HEK293T (cell line): ENCODE results near the gene HAUS1.

Experiments used
- ARNT ChIP-seq: fragments of 450-650 bp; IDR thresholded peaks from 2 replicates; pipeline ENCODE4 v1.6.1; 2017; ENCODE audit warnings: mild to moderate bottlenecking
- BHLHE40 ChIP-seq: fragments of 450-650 bp; IDR thresholded peaks from 2 replicates; pipeline ENCODE4 v1.6.1; 2016; ENCODE audit warnings: mild to moderate bottlenecking, moderate library complexity, borderline replicate concordance
- CTBP1 ChIP-seq: fragments of 450-650 bp; IDR thresholded peaks from 2 replicates; pipeline ENCODE4 v1.6.1; 2016; ENCODE audit warnings: borderline replicate concordance
- FOXK2 ChIP-seq: fragments of 450-650 bp; IDR thresholded peaks from 2 replicates; pipeline ENCODE4 v1.6.1; 2016; ENCODE audit warnings: mild to moderate bottlenecking
- HDGF ChIP-seq: fragments of 450-650 bp; IDR thresholded peaks from 2 replicates; pipeline ENCODE4 v1.6.1; 2017; ENCODE audit warnings: antibody characterized with exemption, borderline replicate concordance
- NFRKB ChIP-seq: fragments of 450-650 bp; IDR thresholded peaks from 2 replicates; pipeline ENCODE4 v1.6.1; 2016; ENCODE audit warnings: mild to moderate bottlenecking, moderate library complexity
- PKNOX1 ChIP-seq: fragments of 450-650 bp; IDR thresholded peaks from 2 replicates; pipeline ENCODE4 v1.6.1; 2016
- SP1 ChIP-seq: fragments of 450-650 bp; IDR thresholded peaks from 2 replicates; pipeline ENCODE4 v1.6.1; 2017
- ZNF384 ChIP-seq: fragments of 450-650 bp; IDR thresholded peaks from 2 replicates; pipeline ENCODE4 v1.6.1; 2016

- TF ChIP-seq CTBP1 (no peak), ARNT (no peak), BHLHE40 (no peak), NFRKB (no peak), SP1 (no peak), HDGF (no peak), ZNF384 (no peak), PKNOX1 (no peak), FOXK2 (no peak)
Observed at GRCh38 chr18:46134920-46135675, 30.9 kb downstream of the HAUS1 start.
